OCI-LY1 (cell line): Measurements from ENCODE around the gene EPN3.

Experiments used
- CTCF ChIP-seq: fragments of 200-600 bp; sonication (generic), shearing (Covaris generic); IDR thresholded peaks from 2 replicates; pipeline ENCODE4 v1.5.1; 2017; ENCODE audit warnings: mild to moderate bottlenecking, antibody characterized with exemption, low read length, moderate library complexity, mixed read lengths
- EZH2 ChIP-seq: fragments of 200-600 bp; sonication (generic), shearing (Covaris generic); IDR thresholded peaks from 2 replicates; pipeline ENCODE4 v1.8.0; 2017; ENCODE audit warnings: borderline replicate concordance, mixed run types, mild to moderate bottlenecking, antibody characterized with exemption, low read length, moderate library complexity, mixed read lengths

- TF ChIP-seq CTCF (no peak), EZH2 (no peak)
Measured at GRCh38 chr17:50589095-50589705, 56.7 kb downstream of the EPN3 start.
